Liver (tissue), 3 donors: Measurements from ENCODE around the gene RPLP2.

Experiments used
- CTCF ChIP-seq: fragments of 150-350 bp; IDR thresholded peaks from 2 replicates; pipeline ENCODE4 v1.5.1; 2017; ENCODE audit warnings: improper control_type of control experiment, low read depth, low read length; ENCODE audit not compliant: missing input control
- REST ChIP-seq: IDR thresholded peaks from 2 replicates; pipeline ENCODE4 v1.6.1; 2016; ENCODE audit warnings: antibody characterized with exemption, mild to moderate bottlenecking
- TAF1 ChIP-seq: conservative IDR thresholded peaks from 2 replicates; pipeline ENCODE4 v1.6.1; 2016; ENCODE audit warnings: antibody characterized with exemption, mild to moderate bottlenecking
- donor health status: healthy.
- donor health status: healthy.

GRCh38 chr11:821512-822371, 12.0 kb downstream of the RPLP2 start:
- TF ChIP-seq CTCF (no peak), TAF1 (no peak), REST (no peak)
